Measurements from ENCODE around the gene DNAAF9.

The DNAAF9 gene

DNA sequence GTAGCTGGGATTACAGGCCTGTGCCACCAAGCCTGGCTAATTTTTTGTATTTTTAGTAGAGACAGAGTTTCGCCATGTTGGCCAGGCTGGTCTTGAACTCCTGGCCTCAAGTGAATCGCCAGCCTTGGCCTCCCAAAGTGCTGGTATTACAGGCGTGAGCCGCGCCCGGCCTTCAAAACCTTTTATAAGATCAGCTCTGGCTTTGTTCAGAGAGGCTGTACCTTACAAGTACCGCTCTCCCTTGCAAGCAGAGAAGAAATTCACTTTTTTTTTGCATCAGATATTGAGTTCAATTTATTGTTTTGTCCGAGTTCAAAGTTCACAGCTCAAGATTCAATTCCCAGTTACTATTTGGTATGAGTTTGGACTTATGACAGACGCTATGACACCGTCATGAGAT lies 1.9 kb upstream of the DNAAF9 start:
- no peak for DNase-seq

DNA sequence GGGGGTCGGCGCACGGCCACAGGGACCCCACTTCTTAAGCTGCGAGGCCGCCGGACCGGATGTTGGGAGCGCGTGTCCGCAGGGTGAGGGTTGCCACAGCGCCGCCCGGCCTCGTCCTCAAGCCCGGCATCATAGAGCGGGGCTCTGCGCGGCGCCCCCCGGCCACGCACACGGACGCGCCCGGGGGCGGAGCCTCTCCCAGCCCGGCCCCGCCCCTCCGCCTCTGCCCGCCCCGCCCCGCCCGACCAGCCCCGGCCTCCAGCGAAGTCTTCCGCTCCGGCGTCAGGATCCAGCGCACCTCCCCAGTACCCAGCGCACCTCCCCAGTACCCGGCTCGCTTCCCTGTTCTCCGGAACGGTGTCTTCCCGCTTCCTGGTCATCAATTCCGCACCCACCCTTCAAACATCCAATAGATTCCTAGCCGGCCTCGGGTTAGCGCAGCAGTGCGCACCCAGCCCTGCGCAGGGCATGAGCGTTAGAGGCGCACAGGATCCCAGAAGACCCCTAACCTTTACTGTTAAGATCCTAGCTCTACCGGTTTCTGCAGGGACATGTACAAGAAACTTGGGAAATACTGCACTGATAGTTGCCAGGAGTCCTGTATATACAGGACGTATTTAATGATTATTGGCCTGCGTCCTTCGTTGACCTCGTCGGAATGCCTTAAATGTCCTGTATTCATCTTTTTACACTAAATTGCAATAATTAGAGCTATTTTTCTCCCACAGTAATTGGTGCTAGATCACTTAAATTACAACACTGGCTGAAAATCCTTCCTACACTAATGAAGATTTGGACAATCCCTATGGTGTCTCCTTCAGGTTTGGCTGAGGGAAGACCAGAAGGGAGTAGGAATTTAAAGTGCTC lies 535 bp upstream of the DNAAF9 start:
- peak; percentile 90 for DNase-seq

DNA sequence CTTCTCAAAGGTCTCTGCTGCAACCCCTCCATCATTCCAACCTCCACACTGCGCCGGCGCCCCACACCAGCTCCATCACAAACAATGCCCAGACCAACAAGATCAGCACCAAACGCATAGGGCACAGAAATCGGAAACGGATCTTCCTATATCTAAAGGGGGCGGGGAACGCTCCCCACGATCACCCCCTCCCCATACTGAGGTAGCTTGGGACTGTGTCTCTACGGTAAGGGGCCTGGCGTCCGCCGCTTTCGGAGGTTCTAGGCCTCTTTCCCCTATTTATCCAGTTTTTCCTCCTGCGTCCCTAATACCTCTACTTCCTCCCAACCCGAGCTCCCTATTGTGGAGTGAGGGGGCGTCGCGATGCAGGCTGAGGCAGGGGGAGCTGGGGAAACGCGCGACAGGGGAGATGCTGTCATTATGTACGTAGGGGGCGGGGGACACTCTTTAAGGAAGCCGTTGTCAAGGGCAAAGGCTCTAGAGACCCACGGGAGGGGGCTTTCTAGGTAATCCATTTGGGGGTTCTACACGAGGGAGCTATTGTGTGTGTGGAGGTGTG lies 909 bp downstream of the DNAAF9 start:
- DNase-seq: peak; percentile 80

DNA sequence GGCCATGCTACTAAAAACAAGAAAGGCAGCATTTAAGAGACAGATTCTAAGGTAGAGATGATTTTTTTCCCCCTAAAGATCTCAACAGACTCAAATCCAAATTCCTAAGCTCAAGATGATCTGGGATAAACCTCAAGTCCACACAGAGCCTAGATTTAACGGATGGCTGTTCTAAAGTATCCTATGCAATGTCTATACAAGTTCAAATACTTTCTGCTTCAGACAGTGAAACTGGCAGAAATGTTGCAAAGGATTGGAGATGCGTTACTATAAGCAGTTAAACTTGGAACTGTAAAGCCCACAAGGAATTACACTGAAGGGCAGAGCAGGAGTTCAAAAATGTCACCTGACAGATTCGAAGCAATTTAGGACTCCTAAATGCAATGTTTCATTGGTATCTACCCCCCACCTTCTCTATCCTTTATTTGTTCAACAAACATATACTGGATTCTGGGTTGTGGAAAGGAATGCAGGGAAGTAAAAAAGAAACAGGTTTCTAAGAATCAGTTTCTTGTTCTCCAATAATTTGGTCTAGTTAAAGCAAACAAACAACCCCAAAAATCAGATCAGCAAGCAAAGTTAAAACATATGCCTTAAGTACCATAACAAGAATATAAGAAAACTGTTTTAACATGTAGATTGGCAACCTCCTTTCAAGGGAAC lies 1.6 kb downstream of the DNAAF9 start:
- DNase-seq: no peak

DNA sequence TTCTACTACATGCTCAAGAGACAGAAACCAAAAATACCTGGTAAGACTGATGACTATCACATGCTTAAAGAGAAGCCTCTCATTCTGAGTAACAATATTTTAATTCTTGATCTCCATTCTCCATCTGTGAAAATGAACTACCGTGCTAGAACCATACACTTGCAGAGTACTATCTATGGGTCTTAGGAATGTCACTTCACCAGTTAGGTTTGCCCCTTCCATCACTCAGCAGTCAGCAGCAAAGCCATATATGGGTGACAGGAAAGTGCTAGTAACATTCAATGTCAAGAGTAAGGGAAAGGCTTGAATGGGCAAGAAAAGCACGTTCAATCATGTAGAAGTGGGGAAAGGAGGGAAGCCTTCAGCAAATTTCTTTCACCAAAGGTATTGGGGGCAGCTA lies 2.3 kb downstream of the DNAAF9 start:
- DNase-seq: no peak

DNA sequence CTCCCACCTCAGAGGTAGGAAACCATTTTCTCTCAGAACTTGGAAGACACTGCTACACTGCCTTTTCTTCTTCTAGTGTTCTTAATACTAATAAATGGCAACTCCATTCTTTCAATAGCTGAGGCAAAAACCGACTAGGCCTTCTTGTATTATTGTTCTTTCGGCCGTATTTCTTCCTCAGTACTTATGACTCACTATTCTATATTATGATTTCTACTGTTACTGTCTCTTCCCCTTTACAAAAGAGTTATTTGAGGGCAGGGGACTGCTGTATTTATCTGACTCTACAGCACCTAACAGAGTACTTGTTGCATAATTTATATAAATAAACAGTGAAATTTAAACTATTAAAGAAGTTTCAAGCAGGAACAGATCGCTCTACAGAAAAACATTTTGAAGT lies 3.1 kb downstream of the DNAAF9 start:
- no peak for DNase-seq

DNA sequence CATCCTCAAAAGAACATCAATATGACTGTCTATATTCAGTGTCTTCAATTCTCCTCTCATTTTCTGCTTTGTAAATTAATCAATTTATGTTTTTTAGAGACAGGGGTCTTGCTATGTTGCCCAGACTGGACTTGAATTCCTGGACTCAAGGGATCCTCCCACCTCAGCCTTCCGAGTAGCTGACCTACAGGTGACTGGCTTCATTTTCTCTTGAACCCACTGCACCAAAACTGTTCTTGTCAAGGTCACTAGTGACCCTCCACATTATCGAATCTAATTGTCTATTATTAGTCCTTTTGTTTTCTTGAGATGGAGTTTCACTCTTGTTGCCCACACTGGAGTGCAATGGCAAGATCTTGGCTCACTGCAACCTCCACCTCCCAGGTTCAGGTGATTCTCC lies 3.7 kb downstream of the DNAAF9 start:
- DNase-seq: no peak

DNA sequence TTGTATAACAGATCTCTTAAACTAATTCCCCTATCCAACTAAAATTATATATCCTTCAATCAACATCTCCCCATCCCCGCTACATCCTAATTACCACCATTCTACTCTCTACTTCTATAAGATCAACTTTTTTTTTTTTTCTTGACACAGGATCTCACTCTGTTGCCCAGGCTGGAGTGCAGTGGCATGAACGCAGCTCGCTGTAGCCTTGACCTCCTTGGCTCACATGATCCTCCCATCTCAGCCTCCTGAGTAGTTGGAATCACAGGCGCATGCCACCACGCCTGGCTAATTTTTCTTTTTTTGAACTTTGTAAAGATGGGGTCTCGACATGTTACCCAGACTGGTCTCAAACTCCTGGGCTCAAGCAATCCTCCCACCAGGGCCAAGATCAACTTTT lies 5.0 kb downstream of the DNAAF9 start:
- no peak for DNase-seq

DNA sequence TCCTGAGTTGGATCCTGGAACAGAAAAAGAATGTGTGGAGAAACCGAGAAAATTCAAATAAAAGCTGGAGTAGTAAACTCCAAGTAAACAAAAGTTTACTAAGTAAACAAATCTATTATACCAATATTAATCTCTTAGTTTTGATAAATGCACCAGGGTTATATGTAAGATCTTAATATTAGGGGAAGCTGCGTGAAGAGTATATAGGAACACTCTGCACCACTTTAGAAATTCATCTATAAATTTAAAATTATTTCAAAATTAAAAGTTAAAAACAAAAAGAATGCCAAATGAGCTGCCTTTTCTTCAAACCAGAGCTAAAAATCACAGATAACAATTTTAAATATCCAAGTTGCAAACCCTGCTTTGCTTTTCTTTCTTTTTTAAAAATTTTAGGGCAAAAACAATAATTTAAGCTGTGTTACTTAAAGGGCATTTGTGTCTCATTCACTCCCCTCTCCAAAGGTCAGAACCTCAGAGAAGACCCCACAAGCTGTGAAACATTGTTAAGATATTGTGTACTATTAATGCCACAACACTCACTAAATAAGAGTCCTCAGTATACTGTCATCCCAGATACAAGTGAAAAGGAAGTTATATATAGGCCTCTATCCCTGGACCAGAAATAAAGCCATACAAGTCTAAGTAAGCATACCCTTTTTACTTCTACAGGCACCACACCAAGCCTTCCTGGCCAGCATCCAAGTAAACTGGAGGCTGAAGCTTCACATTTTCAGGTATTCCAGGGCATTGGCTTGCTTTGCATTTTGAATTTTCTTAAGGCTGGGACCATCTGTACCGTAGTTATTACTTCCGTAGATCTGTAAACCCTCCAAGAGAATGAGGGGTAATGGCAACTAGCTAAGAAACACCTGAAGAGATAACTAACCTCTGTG lies 7.0 kb downstream of the DNAAF9 start:
- DNase-seq: no peak

DNA sequence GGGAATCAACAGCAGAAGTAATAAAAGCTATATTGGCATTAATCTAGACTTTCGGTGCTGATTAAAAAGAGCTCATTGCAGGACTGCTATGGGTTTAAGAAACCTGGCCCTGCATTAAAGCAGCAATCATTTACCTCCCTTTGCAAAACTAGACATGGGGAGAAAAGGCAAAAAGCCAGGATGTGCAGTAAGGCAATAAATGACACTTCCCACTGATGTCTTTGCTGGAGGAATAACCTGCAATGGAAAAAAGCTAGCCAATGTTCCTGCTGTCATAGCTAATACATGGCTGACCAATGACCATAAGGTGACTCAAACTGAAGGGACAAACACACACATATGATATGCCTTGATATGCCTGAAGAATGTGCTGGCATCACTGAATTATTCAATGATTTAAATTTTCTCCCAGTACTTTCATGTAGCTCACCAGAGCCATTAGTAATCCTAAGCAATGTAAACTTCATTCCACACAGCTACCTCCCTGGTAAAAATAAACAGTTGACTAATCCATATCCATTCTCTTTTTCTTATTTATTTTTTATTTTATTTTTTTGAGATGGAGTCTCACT lies 8.7 kb downstream of the DNAAF9 start:
- DNase-seq: no peak

DNA sequence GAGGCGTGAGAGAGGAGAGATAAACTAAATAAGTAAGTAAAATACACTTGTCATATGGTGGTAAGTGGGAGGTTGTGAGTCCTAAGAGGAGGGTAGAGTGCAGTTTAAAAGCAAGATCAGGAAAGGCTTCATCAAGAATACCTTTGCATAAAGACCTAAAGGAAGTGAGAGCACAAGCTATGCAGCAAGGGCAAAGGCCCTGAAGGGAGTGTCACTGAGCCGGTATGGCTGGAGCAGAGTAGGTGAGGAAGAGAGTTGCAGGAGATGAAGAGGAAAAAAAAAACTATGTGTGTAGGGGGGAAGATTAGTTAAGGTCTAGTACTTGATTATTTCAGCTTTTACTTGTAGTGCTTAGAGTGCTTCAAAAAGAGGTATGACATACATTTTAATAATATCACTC lies 11.0 kb downstream of the DNAAF9 start:
- DNase-seq: no peak

DNA sequence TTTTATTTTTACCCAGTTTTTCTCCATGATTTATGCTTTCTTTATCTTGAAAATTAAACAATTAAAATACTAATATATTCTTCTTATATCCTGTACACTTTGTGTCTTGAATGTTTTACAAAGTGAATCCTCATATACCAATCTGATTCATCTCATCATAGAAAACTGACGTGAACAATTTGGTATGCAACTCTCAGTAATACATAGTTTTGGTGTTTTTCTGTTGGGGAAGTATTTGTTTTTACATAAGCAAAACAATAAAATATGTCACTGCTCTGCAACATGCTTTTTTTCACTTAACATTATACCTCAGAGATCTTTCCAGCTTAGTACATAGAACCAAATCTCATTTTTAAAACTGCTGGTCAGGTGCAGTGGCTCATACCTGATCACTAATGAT lies 14.7 kb downstream of the DNAAF9 start:
- no peak for DNase-seq

DNA sequence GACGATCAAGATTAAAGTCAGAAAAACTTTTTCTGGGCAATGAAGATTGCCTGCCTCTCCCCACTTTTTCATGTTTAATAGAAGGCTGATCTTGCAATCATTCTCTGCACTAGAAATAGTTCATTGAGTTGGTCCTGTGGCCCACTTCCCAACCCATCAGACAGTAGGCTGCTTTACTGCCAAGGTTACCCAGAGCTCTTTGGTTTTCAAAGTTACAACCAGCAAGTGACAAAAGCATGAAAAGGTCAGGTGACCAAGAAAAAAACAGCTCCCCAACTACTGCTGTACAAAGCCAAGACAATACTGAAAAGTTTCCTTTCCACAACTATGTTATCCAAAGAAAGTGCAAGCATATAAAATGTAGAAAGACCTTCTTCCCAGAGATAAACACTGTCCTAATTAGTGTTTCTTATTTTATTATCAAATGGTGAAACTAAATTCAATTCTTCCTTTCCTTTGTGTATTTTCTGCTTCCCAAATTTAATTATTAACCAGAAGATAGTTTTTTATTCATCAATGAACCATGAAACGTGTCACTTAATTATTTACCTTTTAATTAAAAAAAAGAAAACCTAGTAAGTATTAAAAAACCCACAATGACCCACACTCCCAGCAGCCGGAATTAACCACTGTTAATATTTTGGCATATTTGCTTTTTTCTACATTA lies 16.6 kb downstream of the DNAAF9 start:
- DNase-seq: no peak

DNA sequence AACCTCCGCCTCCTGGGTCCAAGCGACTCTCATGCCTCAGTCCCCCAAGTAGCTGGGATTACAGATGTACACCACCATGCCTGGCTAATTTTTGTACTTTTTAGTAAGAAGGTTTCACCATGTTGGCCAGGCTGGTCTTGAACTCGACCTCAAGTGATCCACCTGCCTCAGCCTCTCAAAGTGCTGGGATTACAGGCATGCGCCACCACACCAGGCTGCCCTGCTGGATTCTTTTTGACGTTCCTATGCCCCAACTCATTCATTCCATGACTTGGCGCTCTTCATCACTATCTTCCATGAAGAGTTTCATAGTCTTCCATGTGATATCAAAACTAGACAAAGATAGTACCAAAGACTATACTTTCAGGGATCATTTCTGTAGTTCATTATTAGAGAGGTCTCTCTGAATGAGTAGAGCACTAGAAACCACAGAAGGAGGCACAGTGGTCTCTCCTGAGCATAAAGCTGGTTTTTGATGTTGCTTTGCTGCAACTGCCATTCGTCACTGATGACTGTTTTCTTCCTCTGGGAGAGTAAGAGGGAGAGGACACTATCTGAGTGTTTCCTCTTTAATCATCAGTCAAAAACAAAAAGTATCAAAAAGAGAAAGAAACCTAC lies 23.5 kb downstream of the DNAAF9 start:
- DNase-seq: no peak

DNA sequence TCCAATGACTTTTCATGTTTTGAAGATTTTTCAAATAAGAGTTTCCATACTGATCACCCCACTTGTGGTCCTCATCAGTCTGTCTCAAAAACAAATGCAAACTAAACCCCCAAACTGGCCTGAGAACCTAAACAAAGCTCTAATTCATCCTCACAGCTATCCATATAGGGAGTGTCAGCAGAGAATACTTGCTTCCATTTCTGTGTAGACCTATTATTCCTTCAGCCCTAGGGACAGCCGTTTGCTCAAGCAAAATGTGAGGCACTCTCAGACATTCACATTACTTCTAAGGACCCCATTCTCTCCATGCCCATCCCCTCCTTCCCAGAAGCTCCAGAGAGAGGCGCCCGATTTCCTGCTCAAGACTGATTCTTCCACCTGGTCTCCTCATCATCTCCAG lies 24.6 kb downstream of the DNAAF9 start:
- DNase-seq: no peak

DNA sequence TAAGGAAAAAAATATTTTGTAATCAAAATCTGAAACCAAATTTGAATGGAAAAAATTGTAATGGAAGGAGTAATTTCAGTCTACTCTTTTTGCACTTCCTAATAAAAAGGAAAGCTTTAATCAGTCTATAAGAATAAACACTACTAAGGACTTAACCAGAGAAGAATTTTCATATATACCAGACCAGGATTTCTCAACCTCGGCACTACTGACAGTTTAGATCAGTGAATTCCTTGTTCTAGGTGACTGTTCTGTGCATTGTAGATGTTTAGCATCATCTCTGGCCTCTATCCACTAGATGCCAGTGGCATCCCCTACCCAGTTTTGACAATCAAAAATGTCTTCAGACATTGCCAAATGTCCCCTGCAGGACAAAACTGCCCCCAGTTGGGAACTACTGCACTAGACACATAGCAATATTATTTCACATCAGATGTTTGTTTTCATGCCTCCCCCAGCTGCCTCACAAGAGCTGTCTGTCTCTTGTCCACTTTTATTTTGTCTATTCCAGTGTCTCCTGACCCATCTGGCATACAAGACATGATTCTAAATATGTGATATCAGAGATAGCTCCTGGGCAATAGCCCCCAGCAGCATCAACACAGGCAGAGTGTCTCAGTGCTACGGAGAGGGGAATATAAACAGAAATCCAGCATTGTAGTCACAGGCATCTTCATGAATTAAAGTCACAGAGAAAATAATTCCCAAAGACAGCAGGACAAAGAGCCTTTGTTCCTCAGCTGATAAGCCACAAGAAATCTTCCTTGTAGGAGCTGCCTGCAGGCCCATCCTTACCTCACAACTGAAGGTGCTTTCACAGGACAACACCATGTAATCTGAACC lies 27.0 kb downstream of the DNAAF9 start:
- peak; percentile 79 for DNase-seq

DNA sequence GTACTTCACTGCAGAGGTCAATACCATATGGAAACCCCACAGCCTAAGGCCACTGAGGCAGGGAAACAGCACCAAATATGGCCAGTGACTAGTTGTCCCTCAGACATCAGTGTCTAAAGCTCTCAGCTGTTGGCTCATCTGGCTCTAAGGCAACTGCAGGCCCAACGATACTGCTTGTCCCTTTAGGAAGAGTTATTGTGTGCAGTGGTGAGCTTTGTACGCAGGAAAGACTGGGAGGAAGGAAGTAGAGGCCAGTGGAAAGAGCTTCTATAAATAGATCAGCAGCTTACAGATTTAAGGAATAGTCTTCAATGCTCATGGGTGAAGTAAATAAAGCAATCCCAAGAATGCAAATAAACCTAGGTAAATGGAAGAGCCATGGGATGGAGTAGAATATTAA lies 29.3 kb downstream of the DNAAF9 start:
- no peak for DNase-seq

DNA sequence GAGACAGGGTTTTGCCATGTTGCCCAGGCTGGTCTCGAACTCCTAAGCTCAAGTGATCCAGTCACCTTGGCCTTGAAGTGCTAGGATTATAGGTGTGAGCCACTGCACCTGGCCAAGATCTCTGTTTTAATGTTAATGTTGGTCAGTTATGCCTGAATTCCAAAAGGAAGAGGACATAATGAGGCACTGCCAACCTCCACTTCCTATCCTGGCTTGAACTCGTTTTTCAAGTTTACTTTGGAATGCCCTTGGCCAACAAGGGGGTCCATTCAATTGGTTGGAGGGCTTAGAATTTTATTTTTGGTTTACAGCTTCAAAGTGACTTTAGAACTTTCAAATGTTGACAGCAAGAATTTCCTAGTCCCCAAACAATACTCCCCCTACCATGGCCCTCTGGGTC lies 29.8 kb downstream of the DNAAF9 start:
- no peak for DNase-seq

DNA sequence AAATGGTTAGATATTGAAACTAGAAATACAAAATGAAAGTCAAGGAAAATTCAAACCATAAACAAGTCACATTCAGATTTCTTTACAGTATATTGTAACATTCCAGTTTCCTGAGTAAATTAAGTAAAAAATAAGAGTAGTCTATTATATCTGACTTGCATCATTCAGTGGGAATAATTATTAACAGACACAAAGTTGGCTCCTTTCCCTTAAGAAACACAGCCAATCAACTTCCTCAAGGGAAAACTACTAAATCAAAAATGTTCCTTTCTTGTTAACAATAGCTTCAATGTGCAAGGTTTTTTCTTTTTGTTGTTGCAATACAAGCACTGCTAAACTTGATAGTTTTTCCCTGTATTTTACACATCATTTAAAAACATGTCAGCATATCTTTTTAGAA lies 33.2 kb downstream of the DNAAF9 start:
- no peak for DNase-seq

DNA sequence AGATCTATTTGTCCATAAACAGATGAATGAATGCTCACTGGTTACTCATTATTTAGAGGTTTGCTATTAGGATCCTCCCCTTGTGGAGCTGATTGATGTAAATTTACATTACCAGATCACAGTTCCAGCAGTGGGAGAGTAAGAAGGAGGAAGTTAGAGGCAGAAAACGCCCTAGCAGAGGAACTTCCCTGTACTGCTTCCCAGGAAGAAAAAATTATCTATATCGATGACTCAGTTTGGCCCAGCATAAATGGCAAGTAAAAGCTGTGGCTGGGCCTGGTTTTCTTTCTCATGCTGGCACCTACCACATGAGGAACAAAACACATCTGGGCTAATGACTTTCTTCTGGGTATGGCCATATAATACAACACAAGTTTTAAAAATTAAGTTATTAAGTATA lies 35.7 kb downstream of the DNAAF9 start:
- DNase-seq: no peak

DNA sequence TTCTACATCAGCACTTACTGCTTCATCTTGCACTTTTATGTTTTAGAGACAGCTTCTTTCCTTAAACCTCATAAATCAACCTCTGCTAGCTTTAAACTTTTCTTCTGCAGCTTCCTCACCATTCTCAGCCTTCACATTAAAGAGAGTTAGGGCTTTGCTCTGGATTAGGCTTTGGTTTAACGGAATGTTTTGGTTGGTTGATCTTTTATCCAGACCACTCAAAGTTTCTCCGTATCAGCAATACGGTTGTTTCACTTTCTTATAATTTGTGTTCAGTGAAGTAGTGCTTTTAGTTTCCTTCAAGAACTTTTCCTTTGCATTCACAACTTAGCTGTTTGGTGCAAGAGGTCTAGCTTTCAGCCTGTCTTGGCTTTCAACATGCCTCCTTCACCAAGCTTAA lies 40.4 kb downstream of the DNAAF9 start:
- DNase-seq: no peak
